HL-60 (cell line): ENCODE results near the gene USP21.

ENCODE experiments used
- DNase-seq, 2 experiments: peaks; one replicate each; pipeline ENCODE4 v3.0.0-alpha.2; 2010 to 2020; ENCODE audit warnings: low read depth in 1 of 2, low spot score in 1 of 2
- H3K27ac ChIP-seq: fragments of 250-450 bp; sonication (Bioruptor Pico); replicated peaks from 2 replicates; pipeline ENCODE4 v1.5.1; 2020; ENCODE audit warnings: mild to moderate bottlenecking, moderate library complexity
- H3K27me3 ChIP-seq: fragments of 250-450 bp; sonication (Bioruptor Pico); 2 replicates; pipeline ENCODE4 v1.5.1; 2021; ENCODE audit warnings: mild to moderate bottlenecking, moderate library complexity; ENCODE audit not compliant: insufficient read depth, poor library complexity, severe bottlenecking
- H3K4me3 ChIP-seq: replicated peaks from 2 replicates; pipeline ENCODE4 v1.5.1; 2011; ENCODE audit warnings: mild to moderate bottlenecking, control low read depth, low read length; ENCODE audit not compliant: insufficient read depth
- CTCF ChIP-seq: IDR thresholded peaks from one replicate; pipeline ENCODE4 v1.5.1; 2011; ENCODE audit warnings: low read length, control low read depth, inconsistent platforms; ENCODE audit not compliant: insufficient read depth
- GABPA ChIP-seq: IDR thresholded peaks from 2 replicates; pipeline ENCODE4 v1.6.1; 2012; ENCODE audit warnings: low read depth
- POLR2AphosphoS5 ChIP-seq: IDR thresholded peaks from 2 replicates; pipeline ENCODE4 v1.6.1; 2012; ENCODE audit warnings: low read depth
- REST ChIP-seq: IDR thresholded peaks from 2 replicates; pipeline ENCODE4 v1.6.1; 2012; ENCODE audit warnings: low read depth; ENCODE audit not compliant: insufficient replicate concordance
- SPI1 ChIP-seq: IDR thresholded peaks from 2 replicates; pipeline ENCODE4 v1.6.1; 2012; ENCODE audit warnings: low read depth, mild to moderate bottlenecking, borderline replicate concordance

Gene USP21

GRCh38 chr1:161132410-161133219 is 26.7 kb upstream of the USP21 start, which contains the start of gene DEDD:
TSS of gene DEDD (minus strand) at chr1:161132667. CDS start at chr1:161124462, 8,205 bp downstream.
- Histone ChIP-seq H3K27ac (peak within 1 kb of the TSS; percentile 75), H3K27me3 (no peaks in the 10 kb centered on the region), H3K4me3 (peak within 1 kb of the TSS; percentile 95)
- DNase-seq: peak; percentile 92 to 97
- TF ChIP-seq SPI1: no peak
- 0 out of 2 replicates have a peak, but pooled peaks have one; percentile 38 for TF ChIP-seq POLR2AphosphoS5
- TF ChIP-seq GABPA: peak; percentile 28
- TF ChIP-seq REST: peak; percentile 8

- peak overlapping the region; percentile 75 for H3K27ac ChIP-seq
- H3K4me3 ChIP-seq: peak overlapping the region; percentile 95
- TF ChIP-seq SPI1 (no peak), POLR2AphosphoS5 (no peak), GABPA (no peak), CTCF (no peak), REST (no peak)
- DNase-seq: no peak
- no peaks in the 10 kb centered on the region for H3K27me3 ChIP-seq
Measured at GRCh38 chr1:161133220-161133740, 26.0 kb upstream of the USP21 start.

GRCh38 chr1:161137881-161138280 is 21.4 kb upstream of the USP21 start:
- Histone ChIP-seq H3K4me3 (no peak overlapping the region), H3K27ac (peak overlapping the region; percentile 36; the same call in 1 of the 2 replicates), H3K27me3 (no peaks in the 10 kb centered on the region)
- no peak for DNase-seq
- no peak for TF ChIP-seq POLR2AphosphoS5
- TF ChIP-seq CTCF: no peak
- no peak for TF ChIP-seq REST
- TF ChIP-seq SPI1: no peak
- TF ChIP-seq GABPA: no peak
